Measurements from ENCODE around the gene GTF3C5. TPM values are rescaled to one million over a fixed set of nuclear protein-coding genes. Genes with fewer than 3 reads are reported as not detected.

The GTF3C5 gene
- total and polyA plus RNA-seq, 10 of the 15 experiments (the other 5 are each of a cell fraction or from before 2014, with no cell fraction given) = 2.2 to 81.1 (median 68.7) TPM

GRCh38 chr9:133104718-133105460, 74.1 kb downstream of the GTF3C5 start:
- Histone ChIP-seq H2AFZ (ENCODE audit: control insufficient read depth, low read depth, low read length) (no peak overlapping the region), H3K4me1 (ENCODE audit: control insufficient read depth, insufficient read depth, low read length) (no peaks in the 10 kb centered on the region), H3K79me2 (ENCODE audit: control insufficient read depth, insufficient read depth, low read length) (no peaks in the 10 kb centered on the region), H3K9ac (ENCODE audit: control insufficient read depth, insufficient read depth, low read length) (no peak overlapping the region), H3K9me3 (replicated peaks; ENCODE audit: control insufficient read depth, insufficient read depth, low read length) (no peaks in the 10 kb centered on the region), H3K27ac (ENCODE audit: control insufficient read depth, insufficient read depth) (no peak overlapping the region), H3K36me3 (ENCODE audit: control insufficient read depth in 2 of 2, insufficient read depth in 2 of 2, low read length in 1 of 2) (peaks cover 22 to 46% of the 10 kb centered on the region in 2 experiments), H3K4me3 (no peak overlapping the region), H4K20me1 (ENCODE audit: control insufficient read depth, insufficient read depth) (no peaks in the 10 kb centered on the region), H3K4me2 (ENCODE audit: control insufficient read depth, insufficient read depth) (no peak overlapping the region), H3K27me3 (replicated peaks in 1 of 2; ENCODE audit: control insufficient read depth in 2 of 2, insufficient read depth in 2 of 2, low read length in 1 of 2) (no peaks in the 10 kb centered on the region)
- 83% methylated on average over 12 of the region's 15 CpGs for WGBS (ENCODE audit: insufficient coverage, insufficient replicate concordance, low lambda C conversion rate, missing lambda C conversion rate)
- ChIA-PET POLR2A (no interaction called here), SMC1A (ENCODE audit: uncharacterized antibody, unreplicated experiment) (interaction anchor here (2.1 kb wide), 1 partner anchor 42 kb away, joined by 8 read pairs; no protein-coding TSS in a partner anchor), CTCF (interaction anchor here (0.9 to 22.5 kb wide), 2 partner anchors 10 to 41 kb away, joined by 3 to 401 read pairs; no protein-coding TSS in a partner anchor), RAD21 (ENCODE audit: unreplicated experiment) (interaction anchor here (3.7 kb wide), 1 partner anchor 39 kb away, joined by 25 read pairs; no protein-coding TSS in a partner anchor)
- DNase-seq (ENCODE audit: low read depth, low spot score) (no peak), FAIRE-seq (no peak), ATAC-seq (no peak)
- intact Hi-C loops (cut with micrococcal nuclease; ENCODE audit: unreplicated experiment) = no loop called here
- BruUV-seq (replicated peaks) = no TSS peak
- in situ Hi-C loops (cut with MboI) = loop anchor here (5.0 kb wide), 1 partner anchor 42 kb away; no protein-coding TSS in a partner anchor
- TF ChIP-seq ZNF592 (IDR thresholded peaks at IDR 0.05) (no peak), SRF (IDR thresholded peaks at IDR 0.05; ENCODE audit: low read depth in 2 of 2, low read length in 2 of 2) (no peak), HDGF (IDR thresholded peaks at IDR 0.05) (no peak), IKZF1 (conservative IDR thresholded peaks at IDR 0.05) (no peak), ZBTB33 (IDR thresholded peaks at IDR 0.05) (no peak), STAT3 (IDR thresholded peaks at IDR 0.05; ENCODE audit: low read depth, low read length) (no peak), ZNF384 (IDR thresholded peaks at IDR 0.05; ENCODE audit: borderline replicate concordance, low read depth, low read length) (no peak), ZSCAN29 (IDR thresholded peaks at IDR 0.05) (no peak), RB1 (IDR thresholded peaks at IDR 0.05; ENCODE audit: borderline replicate concordance) (no peak), SREBF2 (IDR thresholded peaks at IDR 0.05; ENCODE audit: low read length) (no peak), GABPA (IDR thresholded peaks at IDR 0.05; ENCODE audit: low read depth) (no peak), NFYB (IDR thresholded peaks at IDR 0.05; ENCODE audit: insufficient read depth, low read depth, low read length) (no peak), FOXM1 (IDR thresholded peaks at IDR 0.05; ENCODE audit: low read depth, low read length) (no peak), MEF2A (IDR thresholded peaks at IDR 0.05; ENCODE audit: insufficient read depth, low read depth, low read length) (no peak), REST (IDR thresholded peaks at IDR 0.05; ENCODE audit: low read depth, low read length) (no peak)
